SU-DHL-6 (cell line): ENCODE results near the gene BLM.

Experiments used
- H2AFZ ChIP-seq: fragments of 200-600 bp; sonication (generic); 2 replicates; pipeline ENCODE4 v1.6.1; 2014; ENCODE audit warnings: low read depth, mild to moderate bottlenecking, moderate library complexity, mixed read lengths, antibody characterized with exemption, low read length; ENCODE audit not compliant: severe bottlenecking
- H3F3A ChIP-seq: fragments of 200-600 bp; shearing (Covaris generic); 2 replicates; pipeline ENCODE4 v1.6.0; 2016; ENCODE audit warnings: antibody characterized with exemption, mild to moderate bottlenecking; ENCODE audit not compliant: insufficient read depth
- H3K27ac ChIP-seq: fragments of 200-600 bp; sonication (generic); 2 replicates; pipeline ENCODE4 v1.5.1; 2016; ENCODE audit warnings: low read depth, mild to moderate bottlenecking, low read length, moderate library complexity, mixed read lengths
- H3K27me3 ChIP-seq: fragments of 200-600 bp; sonication (generic), shearing (Covaris generic); 2 replicates; pipeline ENCODE4 v1.6.0; 2014; ENCODE audit warnings: mild to moderate bottlenecking, low read length
- H3K36me3 ChIP-seq: fragments of 200-600 bp; sonication (generic); 2 replicates; pipeline ENCODE4 v1.6.1; 2014; ENCODE audit warnings: mild to moderate bottlenecking, low read length, mixed read lengths
- H3K4me2 ChIP-seq: fragments of 300-600, 200-600 bp; shearing (Covaris generic), sonication (generic); 2 replicates; pipeline ENCODE4 v1.6.0; 2014; ENCODE audit warnings: low read length, low read depth, mild to moderate bottlenecking; ENCODE audit not compliant: poor library complexity, severe bottlenecking
- H3K4me3 ChIP-seq: fragments of 200-600 bp; sonication (generic); 2 replicates; pipeline ENCODE4 v1.5.1; 2014; ENCODE audit warnings: antibody characterized with exemption, low read length, mild to moderate bottlenecking, mixed read lengths; ENCODE audit not compliant: insufficient read depth, poor library complexity, severe bottlenecking
- H3K79me2 ChIP-seq: fragments of 200-600 bp; sonication (generic); 2 replicates; pipeline ENCODE4 v1.6.1; 2014; ENCODE audit warnings: mild to moderate bottlenecking, low read length, moderate library complexity; ENCODE audit not compliant: insufficient read depth
- H3K9ac ChIP-seq: fragments of 200-600 bp; sonication (generic); 2 replicates; pipeline ENCODE4 v1.7.0; 2014; ENCODE audit warnings: mild to moderate bottlenecking, low read length
- H3K9me2 ChIP-seq: fragments of 200-600 bp; sonication (generic); replicated peaks from 2 replicates; pipeline ENCODE4 v1.6.1; 2014; ENCODE audit warnings: low read length; ENCODE audit not compliant: insufficient read depth
- H3K9me3 ChIP-seq: fragments of 200-600 bp; sonication (generic); 2 replicates; pipeline ENCODE4 v1.6.1; 2014; ENCODE audit warnings: low read length, mixed read lengths; ENCODE audit not compliant: insufficient read depth
- H4K20me1 ChIP-seq: fragments of 200-600 bp; sonication (generic); 2 replicates; pipeline ENCODE4 v1.6.1; 2014; ENCODE audit warnings: low read depth, mild to moderate bottlenecking, antibody characterized with exemption, low read length, moderate library complexity, mixed read lengths
- EZH2phosphoT487 ChIP-seq: fragments of 200-600 bp; sonication (generic), shearing (Covaris generic); conservative IDR thresholded peaks from 2 replicates; pipeline ENCODE4 v1.6.1; 2018; ENCODE audit warnings: mild to moderate bottlenecking, antibody characterized with exemption, low read length, moderate library complexity, mixed read lengths
- TF ChIP-seq, protein P1 (sequence below): fragments of 200-600 bp; sonication (generic); IDR thresholded peaks from one replicate; pipeline ENCODE4 v1.5.1; 2017; ENCODE audit warnings: antibody characterized with exemption, mild to moderate bottlenecking, low read length, moderate library complexity; ENCODE audit not compliant: insufficient read depth, poor library complexity, severe bottlenecking

Gene BLM

DNA sequence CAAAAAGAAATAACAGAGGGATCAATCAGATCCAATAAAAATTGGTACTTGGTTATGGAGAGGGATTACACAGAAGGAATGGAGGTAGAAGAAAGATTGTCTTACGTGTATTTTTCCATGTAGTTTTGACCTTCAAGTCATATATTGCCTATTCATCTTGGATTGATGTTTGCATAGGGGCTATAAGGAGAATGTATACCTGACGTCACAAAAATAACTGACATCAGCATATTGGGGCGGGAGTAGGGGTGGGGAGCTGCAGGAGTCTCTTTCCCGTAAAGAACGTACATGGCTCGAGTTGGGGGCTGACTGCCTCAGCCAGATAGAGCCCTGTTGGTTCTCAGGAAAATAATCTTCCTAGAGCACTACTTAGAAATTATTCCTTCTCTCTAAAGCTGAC is 145.3 kb downstream of the BLM start:
- Histone ChIP-seq H3K9ac (no peak overlapping the region), H3K27me3 (no peaks in the 10 kb centered on the region), H3F3A (no peaks in the 10 kb centered on the region), H4K20me1 (no peaks in the 10 kb centered on the region), H3K27ac (no peak overlapping the region), H3K4me3 (no peak overlapping the region), H3K9me3 (no peaks in the 10 kb centered on the region), H3K4me2 (no peak overlapping the region), H3K9me2 (no peaks in the 10 kb centered on the region), H3K79me2 (no peaks in the 10 kb centered on the region), H3K36me3 (no peaks in the 10 kb centered on the region), H2AFZ (no peak overlapping the region)
- TF ChIP-seq, protein P1, sequence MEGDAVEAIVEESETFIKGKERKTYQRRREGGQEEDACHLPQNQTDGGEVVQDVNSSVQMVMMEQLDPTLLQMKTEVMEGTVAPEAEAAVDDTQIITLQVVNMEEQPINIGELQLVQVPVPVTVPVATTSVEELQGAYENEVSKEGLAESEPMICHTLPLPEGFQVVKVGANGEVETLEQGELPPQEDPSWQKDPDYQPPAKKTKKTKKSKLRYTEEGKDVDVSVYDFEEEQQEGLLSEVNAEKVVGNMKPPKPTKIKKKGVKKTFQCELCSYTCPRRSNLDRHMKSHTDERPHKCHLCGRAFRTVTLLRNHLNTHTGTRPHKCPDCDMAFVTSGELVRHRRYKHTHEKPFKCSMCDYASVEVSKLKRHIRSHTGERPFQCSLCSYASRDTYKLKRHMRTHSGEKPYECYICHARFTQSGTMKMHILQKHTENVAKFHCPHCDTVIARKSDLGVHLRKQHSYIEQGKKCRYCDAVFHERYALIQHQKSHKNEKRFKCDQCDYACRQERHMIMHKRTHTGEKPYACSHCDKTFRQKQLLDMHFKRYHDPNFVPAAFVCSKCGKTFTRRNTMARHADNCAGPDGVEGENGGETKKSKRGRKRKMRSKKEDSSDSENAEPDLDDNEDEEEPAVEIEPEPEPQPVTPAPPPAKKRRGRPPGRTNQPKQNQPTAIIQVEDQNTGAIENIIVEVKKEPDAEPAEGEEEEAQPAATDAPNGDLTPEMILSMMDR, result no peak
- TF ChIP-seq EZH2phosphoT487, result no peak

DNA sequence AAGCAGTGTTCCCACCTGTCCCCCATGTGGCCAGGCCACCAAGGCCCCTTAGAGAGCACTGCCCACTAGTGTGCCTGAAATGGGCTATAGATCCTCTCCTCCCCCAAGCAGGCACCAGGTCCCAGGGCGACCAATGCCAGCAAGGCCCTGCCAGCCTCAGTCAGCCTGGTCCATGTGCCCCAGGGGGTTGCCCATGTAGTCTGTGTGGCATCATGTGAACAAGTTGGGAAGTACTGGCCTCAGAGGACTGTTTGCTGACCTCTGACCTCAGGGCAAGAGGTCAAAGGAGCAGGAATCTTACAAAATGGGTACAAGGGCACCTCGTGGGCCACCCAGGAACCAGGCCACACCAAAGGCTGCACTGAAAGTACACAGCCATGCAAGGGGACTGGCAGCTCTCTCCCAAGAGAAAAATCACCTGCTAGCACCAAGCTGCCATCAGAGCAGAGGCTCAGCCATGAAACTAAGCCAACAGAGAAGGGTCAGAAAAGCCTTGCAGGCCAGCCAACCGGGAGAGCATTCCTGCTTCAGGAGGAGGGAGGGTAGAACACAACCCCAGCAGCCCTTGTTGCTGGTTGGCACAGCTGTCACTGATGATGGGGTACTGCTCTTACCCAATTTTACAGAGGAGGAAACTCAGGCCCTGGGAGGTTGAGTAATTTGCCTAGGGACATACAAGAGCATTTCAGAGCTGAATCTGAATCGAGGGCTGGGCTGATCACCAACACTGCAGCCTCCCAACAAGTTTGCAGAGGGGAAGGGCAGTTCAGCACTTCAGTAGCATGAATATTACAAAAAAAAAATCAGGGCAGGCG is 146.0 kb downstream of the BLM start:
- H3K27ac ChIP-seq, result no peak overlapping the region
- no peak overlapping the region for H3K4me2 ChIP-seq

DNA sequence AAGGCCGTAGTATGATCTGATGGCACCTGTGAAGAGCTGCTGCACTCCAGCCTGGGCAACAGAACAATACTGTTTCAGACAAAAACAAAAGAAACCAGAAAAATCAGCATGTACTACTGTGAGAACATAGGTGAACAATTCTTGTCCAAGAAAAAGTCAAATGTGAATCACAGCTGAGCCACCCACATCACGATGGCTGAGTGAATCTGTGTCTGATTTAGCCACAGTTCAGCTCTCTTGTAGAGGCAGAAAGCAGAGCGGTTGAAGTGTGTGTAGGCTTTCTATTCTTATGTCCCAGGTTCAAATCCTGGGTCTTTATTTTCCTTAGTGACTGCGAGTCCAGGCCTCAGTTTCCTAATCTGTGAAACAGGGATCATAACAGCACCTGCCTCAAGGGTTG is 146.8 kb downstream of the BLM start:
- Histone ChIP-seq H3K36me3 (no peaks in the 10 kb centered on the region), H3K9me3 (no peaks in the 10 kb centered on the region), H4K20me1 (no peaks in the 10 kb centered on the region), H3K9me2 (no peaks in the 10 kb centered on the region), H3K9ac (no peak overlapping the region), H3K27me3 (no peaks in the 10 kb centered on the region), H3F3A (no peaks in the 10 kb centered on the region), H3K4me3 (no peak overlapping the region), H2AFZ (no peak overlapping the region), H3K27ac (no peak overlapping the region), H3K4me2 (no peak overlapping the region), H3K79me2 (no peaks in the 10 kb centered on the region)
- TF ChIP-seq EZH2phosphoT487, result no peak
- TF ChIP-seq, protein P1, result no peak

More for the DNA sequence above, 146.0 kb downstream of the BLM start:
- Histone ChIP-seq H2AFZ (no peak overlapping the region), H3K79me2 (no peaks in the 10 kb centered on the region), H3F3A (no peaks in the 10 kb centered on the region), H3K27me3 (no peaks in the 10 kb centered on the region), H3K9ac (no peak overlapping the region), H3K9me3 (no peaks in the 10 kb centered on the region), H3K9me2 (no peaks in the 10 kb centered on the region), H3K36me3 (no peaks in the 10 kb centered on the region), H4K20me1 (no peaks in the 10 kb centered on the region), H3K4me3 (no peak overlapping the region)
- TF ChIP-seq, protein P1, result no peak
- TF ChIP-seq EZH2phosphoT487, result no peak
